ENCODE measurements around the gene OR4C3.

- TF ChIP-seq CTCF (IDR thresholded peaks at IDR 0.05) (no peak), ZFX (IDR thresholded peaks at IDR 0.05; ENCODE audit: borderline replicate concordance) (no peak)
Measured at GRCh38 chr11:48341466-48341865, 16.7 kb downstream of the OR4C3 start.
